ENCODE results near the gene IFT27. TPM values are rescaled to one million over a fixed set of nuclear protein-coding genes. Genes with fewer than 3 reads are reported as not detected.

Gene IFT27
- total RNA-seq, 4 donors from 2014 or later: 16.3 to 27.6 (median 18.4) TPM

- Histone ChIP-seq H3K4me3 (no peak overlapping the region), H3K4me1 (peaks cover 0 to 15% (median 0%) of the 10 kb centered on the region in 3 donors), H3K27me3 (no peaks in the 10 kb centered on the region), H3K36me3 (peaks cover 0 to 36% of the 10 kb centered on the region in 2 donors), H3K27ac (no peak overlapping the region), H3K9me3 (no peaks in the 10 kb centered on the region)
- WGBS, 2 donors (ENCODE audit: low coverage in 1 of 2): 84% methylated on average over 6 of the region's 10 CpGs; no CpG with 5 or more reads in 1 of the 2 donors
- TF ChIP-seq POLR2AphosphoS5 (IDR thresholded peaks at IDR 0.05) (no peak), EP300 (IDR thresholded peaks at IDR 0.05) (no peak), POLR2A (IDR thresholded peaks at IDR 0.05) (no peak), CTCF (IDR thresholded peaks at IDR 0.05) (no peak)
- no peak for ATAC-seq
These were observed 8.7 kb downstream of the IFT27 start for GRCh38 chr22:36767035-36767775.

- no peak for TF ChIP-seq POLR2A (IDR thresholded peaks at IDR 0.05)
- TF ChIP-seq POLR2AphosphoS5 (IDR thresholded peaks at IDR 0.05): no peak
- TF ChIP-seq EP300 (IDR thresholded peaks at IDR 0.05): no peak
- TF ChIP-seq CTCF (IDR thresholded peaks at IDR 0.05): no peak
- H3K36me3 ChIP-seq: peaks cover 0 to 36% of the 10 kb centered on the region in 2 donors
These were observed 9.9 kb downstream of the IFT27 start for GRCh38 chr22:36765943-36766450.

GRCh38 chr22:36765131-36765942, 10.6 kb downstream of the IFT27 start:
- H3K4me1 ChIP-seq: peaks cover 0 to 34% (median 0%) of the 10 kb centered on the region in 3 donors
- no peaks in the 10 kb centered on the region for H3K27me3 ChIP-seq
- WGBS, 2 donors (ENCODE audit: low coverage in 1 of 2): 82 to 98% methylated on average over 6 to 8 of the region's 17 CpGs
- ATAC-seq: no peak
- H3K27ac ChIP-seq: no peak overlapping the region
- no peaks in the 10 kb centered on the region for H3K9me3 ChIP-seq
- H3K36me3 ChIP-seq: peaks cover 0 to 36% of the 10 kb centered on the region in 2 donors
- H3K4me3 ChIP-seq: no peak overlapping the region
- TF ChIP-seq POLR2AphosphoS5 (IDR thresholded peaks at IDR 0.05) (no peak), EP300 (IDR thresholded peaks at IDR 0.05) (no peak), POLR2A (IDR thresholded peaks at IDR 0.05) (no peak), CTCF (IDR thresholded peaks at IDR 0.05) (no peak)

More at GRCh38 chr22:36765943-36766450, 9.9 kb downstream of the IFT27 start:
- WGBS, 2 donors (ENCODE audit: low coverage in 1 of 2): 80 to 81% methylated on average over 5 to 9 of the region's 11 CpGs
- H3K27ac ChIP-seq: no peak overlapping the region
- H3K4me3 ChIP-seq: no peak overlapping the region
- H3K27me3 ChIP-seq: no peaks in the 10 kb centered on the region
- ATAC-seq: no peak
- peaks cover 0 to 27% (median 0%) of the 10 kb centered on the region in 3 donors for H3K4me1 ChIP-seq
- H3K9me3 ChIP-seq: no peaks in the 10 kb centered on the region

- 40 to 94% methylated on average over 1 to 2 of the region's 6 CpGs for WGBS, 2 donors (ENCODE audit: low coverage in 1 of 2)
- no peak overlapping the region for H3K27ac ChIP-seq
- H3K27me3 ChIP-seq: no peaks in the 10 kb centered on the region
- no peaks in the 10 kb centered on the region for H3K9me3 ChIP-seq
- H3K4me1 ChIP-seq: peaks cover 0 to 34% (median 0%) of the 10 kb centered on the region in 3 donors
- H3K4me3 ChIP-seq: no peak overlapping the region
- H3K36me3 ChIP-seq: peaks cover 0 to 36% of the 10 kb centered on the region in 2 donors
- TF ChIP-seq POLR2A (IDR thresholded peaks at IDR 0.05) (no peak), POLR2AphosphoS5 (IDR thresholded peaks at IDR 0.05) (no peak)
- no peak for ATAC-seq
These were observed 11.3 kb downstream of the IFT27 start for GRCh38 chr22:36764641-36765040.

GRCh38 chr22:36764060-36764459, 11.9 kb downstream of the IFT27 start:
- WGBS, 2 donors (ENCODE audit: low coverage in 1 of 2): 70 to 87% methylated on average over 2 to 9 of the region's 9 CpGs
- no peak for TF ChIP-seq POLR2AphosphoS5 (IDR thresholded peaks at IDR 0.05)
- no peak for TF ChIP-seq CTCF (IDR thresholded peaks at IDR 0.05)
- TF ChIP-seq EP300 (IDR thresholded peaks at IDR 0.05): no peak
- TF ChIP-seq POLR2A (IDR thresholded peaks at IDR 0.05): no peak
- peaks cover 0 to 36% of the 10 kb centered on the region in 2 donors for H3K36me3 ChIP-seq

More at GRCh38 chr22:36764060-36764459, 11.9 kb downstream of the IFT27 start:
- peaks cover 0 to 34% (median 0%) of the 10 kb centered on the region in 3 donors for H3K4me1 ChIP-seq
- no peak overlapping the region for H3K27ac ChIP-seq
- H3K27me3 ChIP-seq: no peaks in the 10 kb centered on the region
- ATAC-seq: no peak
- no peaks in the 10 kb centered on the region for H3K9me3 ChIP-seq
- no peak overlapping the region for H3K4me3 ChIP-seq

Data from gastroesophageal sphincter (tissue), 4 donors.